HG03558 (cell line): ENCODE data around the gene HDAC9.
"Not testable (repeated sequence)": the region's sequence is repeated elsewhere in the genome, so short reads cannot be mapped to it uniquely, and the experiment has no call there.

ENCODE experiments used
- ATAC-seq: cut with Tn5 transposase; IDR thresholded peaks from one replicate; pipeline ENCODE4 v1.9.1; 2021; ENCODE audit warnings: moderate number of reproducible peaks; ENCODE audit not compliant: unreplicated experiment; ENCODE audit errors: extremely low read depth

The HDAC9 gene

GRCh38 chr7:18906901-18907300 is 411.4 kb downstream of the HDAC9 start:
- ATAC-seq: no peak

- no peak for ATAC-seq
Measured at GRCh38 chr7:18913106-18913505, 417.6 kb downstream of the HDAC9 start.

GRCh38 chr7:18916826-18917225 is 421.3 kb downstream of the HDAC9 start:
- no peak for ATAC-seq

- no peak for ATAC-seq
Measured at GRCh38 chr7:18927134-18927533, 431.6 kb downstream of the HDAC9 start.

- ATAC-seq: no peak
Measured at GRCh38 chr7:18936265-18936664, 440.7 kb downstream of the HDAC9 start.

- no peak for ATAC-seq
Measured at GRCh38 chr7:18939771-18940592, 444.4 kb downstream of the HDAC9 start.

- no peak for ATAC-seq
Measured at GRCh38 chr7:18940593-18941134, 445.1 kb downstream of the HDAC9 start.

- no peak for ATAC-seq
Measured at GRCh38 chr7:18941207-18941606, 445.7 kb downstream of the HDAC9 start.

- no peak for ATAC-seq
Measured at GRCh38 chr7:18948521-18948920, 453.0 kb downstream of the HDAC9 start.

- ATAC-seq: no peak
Measured at GRCh38 chr7:18952846-18953245, 457.3 kb downstream of the HDAC9 start.

GRCh38 chr7:18958627-18959026 is 463.1 kb downstream of the HDAC9 start:
- ATAC-seq: no peak

GRCh38 chr7:18960725-18961124 is 465.2 kb downstream of the HDAC9 start:
- no peak for ATAC-seq

- no peak for ATAC-seq
Measured at GRCh38 chr7:18962031-18962430, 466.5 kb downstream of the HDAC9 start.

GRCh38 chr7:18965657-18966056 is 470.1 kb downstream of the HDAC9 start:
- no peak for ATAC-seq

- ATAC-seq: not testable (repeated sequence)
Measured at GRCh38 chr7:18967755-18968154, 472.2 kb downstream of the HDAC9 start.

GRCh38 chr7:18971839-18972238 is 476.3 kb downstream of the HDAC9 start:
- ATAC-seq: no peak

- ATAC-seq: no peak
Measured at GRCh38 chr7:18974803-18975202, 479.3 kb downstream of the HDAC9 start.

- ATAC-seq: no peak
Measured at GRCh38 chr7:18975276-18975675, 479.7 kb downstream of the HDAC9 start.

GRCh38 chr7:18975689-18976280 is 480.2 kb downstream of the HDAC9 start:
- no peak for ATAC-seq

GRCh38 chr7:18976715-18977471 is 481.3 kb downstream of the HDAC9 start:
- no peak for ATAC-seq

GRCh38 chr7:18978108-18978495 is 482.6 kb downstream of the HDAC9 start:
- no peak for ATAC-seq
